ENCODE data around the gene CCDC18.

- TF ChIP-seq, protein P1, sequence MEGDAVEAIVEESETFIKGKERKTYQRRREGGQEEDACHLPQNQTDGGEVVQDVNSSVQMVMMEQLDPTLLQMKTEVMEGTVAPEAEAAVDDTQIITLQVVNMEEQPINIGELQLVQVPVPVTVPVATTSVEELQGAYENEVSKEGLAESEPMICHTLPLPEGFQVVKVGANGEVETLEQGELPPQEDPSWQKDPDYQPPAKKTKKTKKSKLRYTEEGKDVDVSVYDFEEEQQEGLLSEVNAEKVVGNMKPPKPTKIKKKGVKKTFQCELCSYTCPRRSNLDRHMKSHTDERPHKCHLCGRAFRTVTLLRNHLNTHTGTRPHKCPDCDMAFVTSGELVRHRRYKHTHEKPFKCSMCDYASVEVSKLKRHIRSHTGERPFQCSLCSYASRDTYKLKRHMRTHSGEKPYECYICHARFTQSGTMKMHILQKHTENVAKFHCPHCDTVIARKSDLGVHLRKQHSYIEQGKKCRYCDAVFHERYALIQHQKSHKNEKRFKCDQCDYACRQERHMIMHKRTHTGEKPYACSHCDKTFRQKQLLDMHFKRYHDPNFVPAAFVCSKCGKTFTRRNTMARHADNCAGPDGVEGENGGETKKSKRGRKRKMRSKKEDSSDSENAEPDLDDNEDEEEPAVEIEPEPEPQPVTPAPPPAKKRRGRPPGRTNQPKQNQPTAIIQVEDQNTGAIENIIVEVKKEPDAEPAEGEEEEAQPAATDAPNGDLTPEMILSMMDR (IDR thresholded peaks at IDR 0.05): no peak
- no peak for TF ChIP-seq ZFX (IDR thresholded peaks at IDR 0.05; ENCODE audit: borderline replicate concordance)
Measured at GRCh38 chr1:93194231-93194990, 13.9 kb downstream of the CCDC18 start.
